OCI-LY1 (cell line): ENCODE measurements around the gene GABRB3.

ENCODE experiments used
- H2AFZ ChIP-seq: fragments of 200-600 bp; sonication (generic), shearing (Covaris generic); 2 replicates; pipeline ENCODE4 v1.6.0; 2014; ENCODE audit warnings: antibody characterized with exemption, mild to moderate bottlenecking, low read length
- H3F3A ChIP-seq: fragments of 200-600 bp; sonication (generic), shearing (Covaris generic); 2 replicates; pipeline ENCODE4 v1.6.0; 2014; ENCODE audit warnings: mild to moderate bottlenecking, antibody characterized with exemption, low read length, moderate library complexity; ENCODE audit not compliant: insufficient read depth
- H3K27ac ChIP-seq: fragments of 200-600 bp; sonication (generic); 2 replicates; pipeline ENCODE4 v1.5.1; 2014; ENCODE audit warnings: low read length, mixed run types, mild to moderate bottlenecking, low read depth; ENCODE audit not compliant: poor library complexity, severe bottlenecking
- H3K27me3 ChIP-seq: fragments of 200-600 bp; sonication (generic); 2 replicates; pipeline ENCODE4 v1.6.0; 2014; ENCODE audit warnings: antibody characterized with exemption, mild to moderate bottlenecking, low read length, moderate library complexity; ENCODE audit not compliant: insufficient read depth
- H3K36me3 ChIP-seq: fragments of 200-600 bp; sonication (generic); 2 replicates; pipeline ENCODE4 v1.6.1; 2014; ENCODE audit warnings: mild to moderate bottlenecking, antibody characterized with exemption, low read length, moderate library complexity, mixed read lengths; ENCODE audit not compliant: insufficient read depth
- H3K4me1 ChIP-seq: fragments of 200-600 bp; sonication (generic); 2 replicates; pipeline ENCODE4 v1.5.1; 2014; ENCODE audit warnings: mild to moderate bottlenecking, low read length, moderate library complexity; ENCODE audit not compliant: insufficient read depth, severe bottlenecking
- H3K4me2 ChIP-seq: fragments of 200-600 bp; sonication (generic), shearing (Covaris generic); 2 replicates; pipeline ENCODE4 v1.6.1; 2014; ENCODE audit warnings: low read length
- H3K4me3 ChIP-seq: fragments of 200-600 bp; sonication (generic); 2 replicates; pipeline ENCODE4 v1.5.1; 2014; ENCODE audit warnings: low read length, low read depth, mild to moderate bottlenecking, mixed read lengths; ENCODE audit not compliant: poor library complexity, severe bottlenecking
- H3K79me2 ChIP-seq: fragments of 200-600 bp; shearing (Covaris generic); 2 replicates; pipeline ENCODE4 v1.6.1; 2016; ENCODE audit warnings: mixed run types, low read length, mixed read lengths; ENCODE audit not compliant: insufficient read depth
- H3K9ac ChIP-seq: fragments of 200-600 bp; sonication (generic), shearing (Covaris generic); 2 replicates; pipeline ENCODE4 v1.6.1; 2014; ENCODE audit warnings: mild to moderate bottlenecking, low read length, mixed read lengths
- H3K9me2 ChIP-seq: fragments of 200-600 bp; sonication (generic), shearing (Covaris generic); 2 replicates; pipeline ENCODE4 v1.6.1; 2014; ENCODE audit warnings: low read depth, mild to moderate bottlenecking, low read length, mixed read lengths
- H3K9me3 ChIP-seq: fragments of 200-600 bp; shearing (Covaris generic); 2 replicates; pipeline ENCODE4 v1.6.1; 2014; ENCODE audit warnings: low read length, mixed read lengths
- H4K20me1 ChIP-seq: fragments of 200-600 bp; sonication (generic), shearing (Covaris generic); 2 replicates; pipeline ENCODE4 v1.6.0; 2016; ENCODE audit warnings: mild to moderate bottlenecking, low read length; ENCODE audit not compliant: insufficient read depth
- EZH2 ChIP-seq: fragments of 200-600 bp; sonication (generic), shearing (Covaris generic); IDR thresholded peaks from 2 replicates; pipeline ENCODE4 v1.8.0; 2017; ENCODE audit warnings: borderline replicate concordance, mixed run types, mild to moderate bottlenecking, antibody characterized with exemption, low read length, moderate library complexity, mixed read lengths
- TF ChIP-seq, protein P1 (sequence below): fragments of 200-600 bp; sonication (generic), shearing (Covaris generic); IDR thresholded peaks from 2 replicates; pipeline ENCODE4 v1.5.1; 2017; ENCODE audit warnings: mild to moderate bottlenecking, antibody characterized with exemption, low read length, moderate library complexity, mixed read lengths

Gene GABRB3

DNA sequence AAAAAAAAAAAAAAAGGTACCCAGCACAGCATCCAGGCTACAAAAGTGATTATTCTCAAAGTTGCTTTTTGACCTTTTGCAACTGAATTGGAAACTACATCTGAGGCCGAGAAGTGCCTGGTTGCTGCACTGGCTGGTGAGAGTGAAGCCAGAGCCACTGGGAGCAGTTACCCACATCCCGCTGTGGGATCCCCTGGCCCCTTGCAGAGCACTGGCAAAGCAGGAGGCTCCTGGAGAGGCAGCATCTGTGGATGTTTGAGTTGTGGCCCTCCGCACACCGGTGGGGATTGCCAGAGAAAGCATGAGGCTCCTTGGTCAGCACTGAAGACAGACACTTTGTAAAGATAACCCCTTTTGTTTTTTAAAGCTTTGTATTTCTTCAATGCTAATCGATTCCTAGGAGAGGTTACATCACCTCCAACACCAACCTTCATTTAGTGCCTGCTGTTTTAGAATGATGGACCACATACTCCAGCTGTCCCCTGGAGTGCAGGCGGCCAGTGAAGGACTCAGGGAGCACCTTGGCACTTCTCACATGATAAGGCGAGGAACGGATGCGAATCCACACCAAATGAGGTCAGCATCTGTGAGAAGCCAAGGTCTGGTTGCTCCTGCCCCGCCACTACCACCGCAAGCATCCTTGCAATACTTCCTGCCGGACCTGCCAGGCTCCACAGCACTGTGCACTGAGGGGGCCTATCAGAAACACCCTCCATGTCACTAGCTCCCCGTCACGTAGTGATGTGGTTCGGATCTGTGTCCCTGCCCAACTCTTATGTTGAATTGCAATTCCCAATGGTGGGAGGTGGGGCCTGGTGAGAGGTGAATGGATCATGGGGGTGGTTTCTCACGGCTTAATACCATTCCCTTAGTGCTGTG lies 256.5 kb downstream of the GABRB3 start:
- Histone ChIP-seq H3K79me2 (no peaks in the 10 kb centered on the region), H3F3A (no peaks in the 10 kb centered on the region), H3K36me3 (no peaks in the 10 kb centered on the region), H3K9me3 (no peaks in the 10 kb centered on the region), H3K4me2 (no peak overlapping the region), H4K20me1 (no peaks in the 10 kb centered on the region), H3K4me3 (no peak overlapping the region), H3K27me3 (no peaks in the 10 kb centered on the region), H3K27ac (no peak overlapping the region), H3K4me1 (no peaks in the 10 kb centered on the region), H2AFZ (no peak overlapping the region), H3K9ac (no peak overlapping the region), H3K9me2 (no peaks in the 10 kb centered on the region)
- TF ChIP-seq, protein P1, sequence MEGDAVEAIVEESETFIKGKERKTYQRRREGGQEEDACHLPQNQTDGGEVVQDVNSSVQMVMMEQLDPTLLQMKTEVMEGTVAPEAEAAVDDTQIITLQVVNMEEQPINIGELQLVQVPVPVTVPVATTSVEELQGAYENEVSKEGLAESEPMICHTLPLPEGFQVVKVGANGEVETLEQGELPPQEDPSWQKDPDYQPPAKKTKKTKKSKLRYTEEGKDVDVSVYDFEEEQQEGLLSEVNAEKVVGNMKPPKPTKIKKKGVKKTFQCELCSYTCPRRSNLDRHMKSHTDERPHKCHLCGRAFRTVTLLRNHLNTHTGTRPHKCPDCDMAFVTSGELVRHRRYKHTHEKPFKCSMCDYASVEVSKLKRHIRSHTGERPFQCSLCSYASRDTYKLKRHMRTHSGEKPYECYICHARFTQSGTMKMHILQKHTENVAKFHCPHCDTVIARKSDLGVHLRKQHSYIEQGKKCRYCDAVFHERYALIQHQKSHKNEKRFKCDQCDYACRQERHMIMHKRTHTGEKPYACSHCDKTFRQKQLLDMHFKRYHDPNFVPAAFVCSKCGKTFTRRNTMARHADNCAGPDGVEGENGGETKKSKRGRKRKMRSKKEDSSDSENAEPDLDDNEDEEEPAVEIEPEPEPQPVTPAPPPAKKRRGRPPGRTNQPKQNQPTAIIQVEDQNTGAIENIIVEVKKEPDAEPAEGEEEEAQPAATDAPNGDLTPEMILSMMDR = no peak
- no peak for TF ChIP-seq EZH2

DNA sequence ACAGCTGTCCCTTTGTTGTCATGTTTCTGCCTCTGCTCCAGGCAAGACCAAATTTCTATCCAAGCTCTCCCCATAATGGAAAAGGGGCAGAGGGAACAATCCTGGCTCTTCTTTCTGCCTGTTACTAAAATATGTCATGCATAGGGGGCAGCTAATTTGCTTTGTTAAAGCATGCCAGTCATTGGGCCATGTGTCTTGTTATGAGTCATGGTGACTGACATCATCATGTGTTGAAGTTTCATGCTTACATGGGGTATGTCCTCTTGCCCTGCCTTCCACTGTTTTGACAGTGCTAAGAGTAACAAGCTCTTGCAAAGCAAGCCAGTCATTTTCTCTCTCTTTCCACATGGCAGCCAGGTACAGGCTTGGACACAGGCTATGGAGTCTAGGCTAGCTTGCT lies 268.9 kb downstream of the GABRB3 start:
- Histone ChIP-seq H3F3A (no peaks in the 10 kb centered on the region), H4K20me1 (no peaks in the 10 kb centered on the region), H3K79me2 (no peaks in the 10 kb centered on the region), H3K9me3 (no peaks in the 10 kb centered on the region), H3K4me2 (no peak overlapping the region), H3K27ac (no peak overlapping the region), H3K9me2 (no peaks in the 10 kb centered on the region), H3K4me1 (no peaks in the 10 kb centered on the region), H3K27me3 (no peaks in the 10 kb centered on the region), H2AFZ (no peak overlapping the region), H3K4me3 (no peak overlapping the region), H3K9ac (no peak overlapping the region), H3K36me3 (no peaks in the 10 kb centered on the region)
- no peak for TF ChIP-seq EZH2
